ENCODE measurements around the gene MAP3K21. TPM values are rescaled to one million over a fixed set of nuclear protein-coding genes. Genes with fewer than 3 reads are reported as not detected.

MAP3K21 gene
- total and polyA plus RNA-seq, 2 experiments from 2014 or later, result 0.70 to 2.9 TPM

DNA sequence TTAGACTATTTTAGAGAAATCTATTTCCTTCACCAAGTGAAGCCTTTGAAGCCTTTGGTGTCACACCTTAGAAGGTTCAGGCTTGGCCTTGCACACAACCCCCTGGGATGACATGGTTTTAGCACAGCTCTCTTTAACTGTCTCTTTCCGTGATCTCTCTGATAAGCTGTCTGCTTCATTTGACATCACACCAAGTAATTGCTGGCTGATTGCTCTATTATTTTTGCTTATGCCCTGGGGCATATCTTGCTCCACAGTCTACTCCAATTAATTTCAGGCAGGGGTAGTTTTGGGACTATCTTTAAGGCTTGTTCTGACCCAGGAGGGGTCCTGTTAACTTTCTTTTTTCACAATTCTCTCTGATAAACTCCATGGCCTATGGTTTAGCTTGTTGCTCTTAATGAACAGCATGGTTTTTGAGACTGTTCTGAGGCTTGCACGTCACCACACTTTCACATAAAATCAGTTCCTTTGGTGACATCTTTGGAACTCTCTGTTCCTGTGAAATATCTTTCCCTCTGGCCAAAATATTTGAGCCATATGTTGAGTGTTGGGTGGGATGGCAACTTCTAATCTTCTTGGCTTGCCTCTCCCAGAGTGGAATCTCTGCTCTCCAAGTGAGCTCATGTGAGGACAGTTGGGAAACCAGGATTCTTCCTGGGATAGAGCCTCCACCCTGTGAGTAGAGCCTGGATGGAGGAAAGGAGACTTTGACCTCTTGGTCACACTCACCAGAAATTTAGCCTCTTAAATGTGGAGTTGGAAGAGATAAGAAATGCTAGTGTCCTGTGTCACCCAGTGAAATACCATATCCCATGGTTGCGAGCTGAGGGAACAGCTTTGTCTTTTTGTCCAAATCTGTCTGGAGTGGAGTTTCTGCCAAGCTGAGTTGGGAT is 63.6 kb downstream of the MAP3K21 start:
- H3K4me1 ChIP-seq (ENCODE audit: low read depth), result peaks cover 3% of the 10 kb centered on the region
- TF ChIP-seq, protein P1, sequence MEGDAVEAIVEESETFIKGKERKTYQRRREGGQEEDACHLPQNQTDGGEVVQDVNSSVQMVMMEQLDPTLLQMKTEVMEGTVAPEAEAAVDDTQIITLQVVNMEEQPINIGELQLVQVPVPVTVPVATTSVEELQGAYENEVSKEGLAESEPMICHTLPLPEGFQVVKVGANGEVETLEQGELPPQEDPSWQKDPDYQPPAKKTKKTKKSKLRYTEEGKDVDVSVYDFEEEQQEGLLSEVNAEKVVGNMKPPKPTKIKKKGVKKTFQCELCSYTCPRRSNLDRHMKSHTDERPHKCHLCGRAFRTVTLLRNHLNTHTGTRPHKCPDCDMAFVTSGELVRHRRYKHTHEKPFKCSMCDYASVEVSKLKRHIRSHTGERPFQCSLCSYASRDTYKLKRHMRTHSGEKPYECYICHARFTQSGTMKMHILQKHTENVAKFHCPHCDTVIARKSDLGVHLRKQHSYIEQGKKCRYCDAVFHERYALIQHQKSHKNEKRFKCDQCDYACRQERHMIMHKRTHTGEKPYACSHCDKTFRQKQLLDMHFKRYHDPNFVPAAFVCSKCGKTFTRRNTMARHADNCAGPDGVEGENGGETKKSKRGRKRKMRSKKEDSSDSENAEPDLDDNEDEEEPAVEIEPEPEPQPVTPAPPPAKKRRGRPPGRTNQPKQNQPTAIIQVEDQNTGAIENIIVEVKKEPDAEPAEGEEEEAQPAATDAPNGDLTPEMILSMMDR (IDR thresholded peaks at IDR 0.05; ENCODE audit: low read depth, low read length), result no peak
- no peaks in the 10 kb centered on the region for H3K9me3 ChIP-seq (ENCODE audit: low read depth)
- H3K27me3 ChIP-seq, result no peaks in the 10 kb centered on the region
- H3K4me3 ChIP-seq, result no peak overlapping the region
- DNase-seq (ENCODE audit: low read depth in 1 of 2, low spot score in 1 of 2), result peak in 1 of 2 donors; percentile 12
- no peaks in the 10 kb centered on the region for H3K36me3 ChIP-seq
- H3K27ac ChIP-seq, result no peak overlapping the region

DNA sequence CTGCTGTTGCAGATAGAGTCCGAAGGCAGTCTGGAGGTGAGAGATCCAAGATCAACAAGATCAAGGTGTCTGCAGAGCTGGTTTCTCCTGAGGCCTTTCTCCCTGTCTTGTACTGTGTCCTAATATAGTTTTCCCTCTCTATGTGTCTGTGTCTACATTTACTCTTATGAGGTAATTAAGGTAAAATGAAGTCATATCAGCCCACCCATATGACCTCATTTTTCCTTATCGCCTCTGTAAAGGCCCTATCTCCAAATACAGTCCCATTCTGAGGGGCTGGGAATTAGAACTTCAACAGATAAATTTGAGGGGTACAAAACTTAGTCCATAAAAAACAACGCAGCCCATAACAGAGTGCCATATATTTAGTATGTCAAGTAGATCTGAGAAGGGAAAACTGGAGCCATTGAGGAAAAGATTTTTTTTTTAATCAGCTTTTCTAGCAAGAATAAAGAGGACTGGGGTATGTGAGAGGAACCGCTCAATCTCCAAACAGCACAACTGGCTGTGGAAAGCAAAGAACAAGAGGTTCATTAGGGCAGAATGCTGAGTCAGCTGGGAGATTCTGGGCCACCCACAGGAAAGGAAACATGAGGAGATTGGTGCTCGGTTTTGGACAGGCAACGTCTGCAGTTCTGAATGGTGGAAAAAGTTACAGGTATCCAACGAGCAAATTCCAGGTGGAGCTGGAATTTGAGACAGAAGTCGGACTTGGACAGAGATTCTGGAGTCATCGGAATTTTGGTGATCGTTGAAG is 65.7 kb downstream of the MAP3K21 start:
- TF ChIP-seq, protein P1 (IDR thresholded peaks at IDR 0.05; ENCODE audit: low read depth, low read length), result no peak
- Histone ChIP-seq H3K4me1 (ENCODE audit: low read depth) (peaks cover 3% of the 10 kb centered on the region), H3K4me3 (no peak overlapping the region), H3K27me3 (no peaks in the 10 kb centered on the region), H3K9me3 (ENCODE audit: low read depth) (no peaks in the 10 kb centered on the region), H3K36me3 (no peaks in the 10 kb centered on the region), H3K27ac (no peak overlapping the region)
- no peak for DNase-seq (ENCODE audit: low read depth in 1 of 2, low spot score in 1 of 2)

DNA sequence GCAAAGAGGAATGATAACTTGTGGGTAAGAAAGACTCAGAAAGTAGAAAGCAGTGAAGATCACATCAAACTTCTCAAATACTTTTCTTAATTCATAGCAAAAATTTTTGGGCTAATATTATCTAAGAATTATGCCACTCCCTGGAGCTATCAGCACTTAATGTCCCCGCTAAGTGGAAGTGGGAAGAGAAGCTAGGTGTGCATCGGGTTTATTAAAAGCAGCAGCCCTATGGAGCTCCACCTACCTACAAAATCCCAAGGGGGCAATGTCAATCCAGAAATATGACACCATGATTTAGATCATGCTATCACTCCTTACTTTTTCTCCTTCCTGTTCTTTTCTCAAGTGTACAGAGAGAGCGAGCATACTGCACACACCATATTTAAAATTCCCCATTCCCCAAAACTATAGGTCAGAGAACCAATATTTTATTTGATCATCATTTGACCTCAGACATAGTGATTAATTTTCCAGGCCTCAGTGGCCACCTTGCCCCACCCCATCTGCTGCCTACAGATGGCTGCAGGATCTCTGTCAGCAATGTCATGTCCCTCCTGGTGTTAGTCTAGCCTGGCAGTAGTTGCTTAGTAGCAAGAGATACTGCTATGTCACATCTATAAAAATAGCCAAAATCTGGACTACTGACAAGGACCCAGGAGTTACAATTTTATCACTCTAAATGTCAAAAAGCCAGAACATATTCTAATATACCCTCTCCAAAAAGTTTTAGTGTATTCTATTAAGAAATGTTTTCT is 66.6 kb downstream of the MAP3K21 start:
- H3K9me3 ChIP-seq (ENCODE audit: low read depth), result no peaks in the 10 kb centered on the region
- TF ChIP-seq, protein P1 (IDR thresholded peaks at IDR 0.05; ENCODE audit: low read depth, low read length), result no peak
- peaks cover 3% of the 10 kb centered on the region for H3K4me1 ChIP-seq (ENCODE audit: low read depth)
- no peak overlapping the region for H3K27ac ChIP-seq
- no peak for DNase-seq (ENCODE audit: low read depth in 1 of 2, low spot score in 1 of 2)
- H3K36me3 ChIP-seq, result no peaks in the 10 kb centered on the region
- no peak overlapping the region for H3K4me3 ChIP-seq
- H3K27me3 ChIP-seq, result no peaks in the 10 kb centered on the region

DNA sequence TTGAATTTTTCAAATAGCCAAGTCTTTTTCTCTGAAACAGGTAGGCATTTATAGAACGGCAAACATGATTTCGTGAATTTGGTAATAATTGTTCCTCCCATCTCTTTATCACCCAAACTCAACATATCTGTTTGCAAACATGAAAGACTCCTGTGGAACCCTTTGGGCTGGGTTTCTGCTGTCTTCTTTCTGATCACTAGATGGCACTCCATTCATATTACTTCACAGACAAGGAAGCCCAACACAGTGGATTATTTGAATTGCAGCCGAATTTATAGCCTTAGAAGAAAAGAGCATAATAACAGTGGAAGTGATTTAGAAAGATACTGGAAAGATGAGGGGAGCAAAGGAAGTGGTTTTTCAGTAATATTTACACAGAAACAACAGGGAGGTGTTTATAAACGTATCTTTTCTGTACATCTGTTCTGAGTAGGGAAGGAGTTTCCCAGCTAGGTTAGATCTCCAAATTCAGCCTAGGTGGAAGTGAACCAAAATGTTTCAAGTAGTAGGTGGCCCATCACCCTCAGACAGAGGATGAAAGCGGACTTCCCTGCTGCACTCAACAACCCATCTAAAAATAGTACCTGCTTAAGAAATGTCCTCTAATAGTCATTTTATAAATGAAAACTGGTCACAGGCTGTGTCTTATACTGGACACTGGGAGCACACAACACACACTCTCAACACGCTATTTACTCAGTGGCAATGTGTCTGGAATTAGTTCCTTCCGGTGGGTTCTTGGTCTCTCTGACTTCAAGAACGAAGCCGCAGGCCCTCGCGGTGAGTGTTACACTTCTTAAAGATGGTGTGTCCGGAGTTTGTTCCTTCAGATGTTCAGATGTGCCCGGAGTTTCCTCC is 67.6 kb downstream of the MAP3K21 start:
- TF ChIP-seq, protein P1 (IDR thresholded peaks at IDR 0.05; ENCODE audit: low read depth, low read length), result peak; percentile 83
- H3K27me3 ChIP-seq, result no peaks in the 10 kb centered on the region
- H3K4me3 ChIP-seq, result no peak overlapping the region
- no peaks in the 10 kb centered on the region for H3K9me3 ChIP-seq (ENCODE audit: low read depth)
- peak; percentile 67 for DNase-seq (ENCODE audit: low read depth in 1 of 2, low spot score in 1 of 2)
- peaks cover 3% of the 10 kb centered on the region for H3K4me1 ChIP-seq (ENCODE audit: low read depth)
- no peak overlapping the region for H3K27ac ChIP-seq
- no peaks in the 10 kb centered on the region for H3K36me3 ChIP-seq
